Neural progenitor cell (in vitro differentiated cells): ENCODE results near the gene TDP2.

Source experiments
- CTCF ChIP-seq: fragments of 200-600 bp; sonication (generic); IDR thresholded peaks from 2 replicates; pipeline ENCODE4 v1.5.1; 2017; ENCODE audit warnings: antibody characterized with exemption, mild to moderate bottlenecking
- EZH2 ChIP-seq: fragments of 200-600 bp; sonication (generic); IDR thresholded peaks from 2 replicates; pipeline ENCODE4 v1.6.1; 2017; ENCODE audit warnings: antibody characterized with exemption, mild to moderate bottlenecking, moderate library complexity

GRCh38 chr6:24673625-24674024, 6.9 kb upstream of the TDP2 start:
- no peak for TF ChIP-seq CTCF
- TF ChIP-seq EZH2 = no peak
